ENCODE results near the gene CSTA. TPM values are rescaled to one million over a fixed set of nuclear protein-coding genes. Genes with fewer than 3 reads are reported as not detected.

CSTA gene
- total and polyA plus RNA-seq, 12 donors: 0.42 to 5.5 (median 1.5) TPM; not detected in 1

DNA sequence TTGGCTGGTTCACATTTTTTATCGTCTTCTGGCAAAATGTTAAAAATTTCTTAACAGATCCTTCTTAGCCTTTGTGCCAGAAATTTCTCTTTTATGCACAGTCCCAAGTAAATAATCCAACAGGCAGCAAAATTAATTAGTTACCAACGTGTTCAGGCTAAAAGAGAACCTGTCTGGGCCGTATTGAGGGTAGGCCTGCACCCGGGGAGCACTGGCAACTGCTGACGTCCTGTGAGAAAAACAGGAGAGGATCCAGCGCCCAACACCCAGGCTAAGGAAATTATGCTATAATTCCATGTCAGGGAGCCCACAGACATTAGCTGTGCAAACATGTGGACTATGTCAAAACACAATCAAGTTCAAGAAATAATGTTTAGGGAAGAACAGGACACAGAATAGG lies 30.7 kb upstream of the CSTA start:
- H3K27ac ChIP-seq: peak overlapping the region in 2 of 10 donors; percentile 10 to 13

DNA sequence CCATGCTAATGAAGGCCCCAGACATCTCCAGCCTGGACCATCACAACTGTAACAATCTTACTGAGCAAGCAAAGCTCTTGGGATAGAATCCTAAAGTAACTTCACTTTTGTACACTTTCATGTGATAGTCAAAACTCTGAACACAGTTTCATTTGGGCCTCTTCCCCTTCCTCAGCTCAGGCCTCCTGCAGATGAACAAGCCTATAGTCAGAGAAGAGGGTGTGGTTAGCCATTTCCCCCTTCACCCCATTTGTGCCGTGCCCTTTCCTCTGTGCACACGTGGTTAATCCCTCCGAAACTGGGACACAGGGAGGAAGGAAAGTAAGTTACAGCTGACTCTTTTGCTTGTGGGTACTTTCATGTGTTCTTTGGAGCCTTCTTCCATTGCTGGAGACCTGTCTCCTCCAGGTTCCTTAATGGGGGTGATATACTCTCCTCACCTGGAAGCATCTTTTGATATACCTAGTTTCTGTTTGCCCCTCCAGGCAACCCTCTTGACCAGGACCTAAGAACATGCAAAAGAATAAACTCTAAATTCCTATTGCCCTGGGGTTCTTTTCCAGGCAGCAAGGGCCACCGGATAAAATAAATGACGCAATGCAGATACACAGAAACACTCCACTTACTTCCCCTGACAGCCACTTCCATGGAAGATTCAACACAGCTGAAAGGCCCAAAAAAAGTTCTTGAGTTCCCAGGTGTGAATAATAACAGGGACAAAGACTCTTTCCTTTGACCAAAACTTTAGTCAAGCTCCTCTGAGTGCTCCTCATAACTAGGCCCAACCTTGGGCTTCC lies 29.6 kb upstream of the CSTA start:
- ATAC-seq (peak in 5 of 8 donors; percentile 12 to 62 (median 50)), DNase-seq (no peak)
- Histone ChIP-seq H3K36me3 (no peaks in the 10 kb centered on the region), H3K27me3 (no peaks in the 10 kb centered on the region), H3K4me1 (peaks cover 0 to 13% (median 0%) of the 10 kb centered on the region in 9 donors), H3K4me3 (no peak overlapping the region), H3K27ac (peak overlapping the region in 2 of 10 donors; percentile 10 to 13), H3K9me3 (peaks cover 0 to 7% (median 5%) of the 10 kb centered on the region in 11 donors)
- intact Hi-C loops (cut with DNase I): no loop called here
- WGBS, 2 donors: 63 to 65% methylated on average over 5 of the region's 5 CpGs
- TF ChIP-seq, protein P1, sequence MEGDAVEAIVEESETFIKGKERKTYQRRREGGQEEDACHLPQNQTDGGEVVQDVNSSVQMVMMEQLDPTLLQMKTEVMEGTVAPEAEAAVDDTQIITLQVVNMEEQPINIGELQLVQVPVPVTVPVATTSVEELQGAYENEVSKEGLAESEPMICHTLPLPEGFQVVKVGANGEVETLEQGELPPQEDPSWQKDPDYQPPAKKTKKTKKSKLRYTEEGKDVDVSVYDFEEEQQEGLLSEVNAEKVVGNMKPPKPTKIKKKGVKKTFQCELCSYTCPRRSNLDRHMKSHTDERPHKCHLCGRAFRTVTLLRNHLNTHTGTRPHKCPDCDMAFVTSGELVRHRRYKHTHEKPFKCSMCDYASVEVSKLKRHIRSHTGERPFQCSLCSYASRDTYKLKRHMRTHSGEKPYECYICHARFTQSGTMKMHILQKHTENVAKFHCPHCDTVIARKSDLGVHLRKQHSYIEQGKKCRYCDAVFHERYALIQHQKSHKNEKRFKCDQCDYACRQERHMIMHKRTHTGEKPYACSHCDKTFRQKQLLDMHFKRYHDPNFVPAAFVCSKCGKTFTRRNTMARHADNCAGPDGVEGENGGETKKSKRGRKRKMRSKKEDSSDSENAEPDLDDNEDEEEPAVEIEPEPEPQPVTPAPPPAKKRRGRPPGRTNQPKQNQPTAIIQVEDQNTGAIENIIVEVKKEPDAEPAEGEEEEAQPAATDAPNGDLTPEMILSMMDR (IDR thresholded peaks at IDR 0.05): no peak

More for the DNA sequence above, 30.7 kb upstream of the CSTA start:
- TF ChIP-seq, protein P1 (IDR thresholded peaks at IDR 0.05): no peak
- WGBS, 2 donors: 52 to 63% methylated on average over 6 of the region's 6 CpGs
- ATAC-seq: peak in 1 of 8 donors; percentile 16
- Histone ChIP-seq H3K4me1 (peaks cover 0 to 13% (median 0%) of the 10 kb centered on the region in 9 donors), H3K4me3 (no peak overlapping the region), H3K27me3 (no peaks in the 10 kb centered on the region), H3K36me3 (no peaks in the 10 kb centered on the region), H3K9me3 (no peaks in the 10 kb centered on the region)
- intact Hi-C loops (cut with DNase I): no loop called here
- DNase-seq: no peak

DNA sequence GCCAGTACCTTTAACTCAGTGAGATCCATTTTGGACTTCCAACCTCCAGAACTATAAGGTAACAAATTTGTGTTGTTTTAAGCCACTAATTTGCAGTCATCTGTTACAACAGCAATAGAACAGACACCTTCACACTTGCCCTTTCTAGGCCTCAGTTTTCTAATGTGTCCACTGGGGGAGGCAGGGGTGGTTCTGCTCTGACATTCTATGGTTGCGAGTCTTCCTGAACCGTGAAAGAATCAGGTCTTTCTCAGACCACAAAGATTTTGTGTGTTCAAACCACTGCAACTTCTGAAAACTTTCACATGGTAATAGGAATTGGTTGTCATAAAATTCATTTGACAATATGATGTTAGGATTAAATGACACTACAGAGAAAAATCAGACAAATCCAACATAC lies 26.8 kb upstream of the CSTA start:
- TF ChIP-seq, protein P1 (IDR thresholded peaks at IDR 0.05): no peak
- no peaks in the 10 kb centered on the region for H3K27me3 ChIP-seq
- 77 to 78% methylated on average over 2 of the region's 2 CpGs for WGBS, 2 donors

DNA sequence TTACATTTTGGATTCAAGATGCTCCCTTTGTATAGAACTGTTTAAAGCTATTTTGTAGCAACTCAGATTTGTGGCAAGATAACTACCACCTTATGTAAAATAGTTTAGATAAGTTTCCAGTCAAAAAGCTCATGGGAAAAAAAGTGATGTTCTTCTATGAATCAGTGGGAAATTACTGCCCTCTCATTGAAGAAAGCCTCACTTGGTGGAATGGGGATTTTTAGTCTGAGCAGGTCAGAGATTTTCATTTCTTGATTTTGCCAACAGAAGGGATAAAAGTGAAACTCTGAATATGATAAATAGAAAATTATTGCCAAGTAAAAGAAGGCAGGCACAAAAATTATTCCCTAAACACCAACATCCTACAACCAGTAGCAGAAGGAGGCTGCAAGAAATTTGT lies 25.8 kb upstream of the CSTA start:
- intact Hi-C loops (cut with DNase I): no loop called here
- DNase-seq (no peak), ATAC-seq (no peak)
- Histone ChIP-seq H3K27ac (no peak overlapping the region), H3K9me3 (peaks cover 0 to 10% (median 5%) of the 10 kb centered on the region in 11 donors), H3K4me3 (no peak overlapping the region), H3K4me1 (peaks cover 0 to 13% (median 0%) of the 10 kb centered on the region in 9 donors), H3K27me3 (no peaks in the 10 kb centered on the region), H3K36me3 (no peaks in the 10 kb centered on the region)
- TF ChIP-seq, protein P1 (IDR thresholded peaks at IDR 0.05): no peak

More for the DNA sequence above, 26.8 kb upstream of the CSTA start:
- H3K4me1 ChIP-seq: peaks cover 0 to 13% (median 0%) of the 10 kb centered on the region in 9 donors
- intact Hi-C loops (cut with DNase I): no loop called here
- no peak for DNase-seq
- H3K36me3 ChIP-seq: no peaks in the 10 kb centered on the region
- ATAC-seq: no peak
- peaks cover 0 to 10% (median 5%) of the 10 kb centered on the region in 11 donors for H3K9me3 ChIP-seq
- H3K4me3 ChIP-seq: no peak overlapping the region
- no peak overlapping the region for H3K27ac ChIP-seq

Data from heart right ventricle (tissue), 16 donors.